CD4-positive, alpha-beta T cell (primary cell): Measurements from ENCODE around the gene NINJ1. TPM values are rescaled to one million over a fixed set of nuclear protein-coding genes. Genes with fewer than 3 reads are reported as not detected.
A peak's percentile ranks its signal among the peaks of the same experiment; 100 is the strongest.

Experiments
- ATAC-seq: fragments of 200-7000 bp; cut with Tn5 transposase; one replicate; pipeline ENCODE4 v1.10.0; 2022; ENCODE audit warnings: mild to moderate bottlenecking; ENCODE audit not compliant: poor library complexity
- CTCF ChIA-PET: fragments of 350-600 bp; sonication (Branson Sonifier 250); formaldehyde crosslinking; loops from one replicate; lab custom pipeline; 2021; ENCODE audit warnings: antibody characterized with exemption, inconsistent platforms; lab: Charles Lee
- POLR2A ChIA-PET: fragments of 350-600 bp; sonication (Branson Sonifier 250); formaldehyde crosslinking; loops from one replicate; lab custom pipeline; 2021; ENCODE audit warnings: antibody characterized with exemption, inconsistent platforms; lab: Charles Lee
- DNase-seq, 14 experiments: peaks; one replicate each; pipeline ENCODE4 v3.0.0-alpha.2; 2013 to 2020; ENCODE audit warnings: mixed read lengths in 2 of 14
- H3K27ac ChIP-seq, 2 donors: one replicate each; pipeline versions ENCODE4 v1.5.1 to v1.7.0; 2013; ENCODE audit warnings: low read length in 2 of 2, low read depth in 1 of 2, mild to moderate bottlenecking in 1 of 2
- H3K27me3 ChIP-seq, 2 experiments: 1 replicate in 1 of 2; 2 replicates in 1 of 2; pipeline versions ENCODE4 v1.6.1 to v1.7.0; 2013; ENCODE audit warnings: low read length in 2 of 2, control low read depth in 1 of 2, mild to moderate bottlenecking in 1 of 2, moderate library complexity in 1 of 2; ENCODE audit not compliant: insufficient read depth in 2 of 2, control insufficient read depth in 1 of 2
- H3K36me3 ChIP-seq: one replicate; pipeline ENCODE4 v1.6.1; 2013; ENCODE audit warnings: low read length, control low read depth; ENCODE audit not compliant: insufficient read depth
- H3K4me1 ChIP-seq: one replicate; pipeline ENCODE4 v1.6.1; 2013; ENCODE audit warnings: low read length, control low read depth; ENCODE audit not compliant: insufficient read depth
- H3K4me3 ChIP-seq: one replicate; pipeline ENCODE4 v1.5.1; 2013; ENCODE audit warnings: mild to moderate bottlenecking, low read length, moderate library complexity
- H3K9me3 ChIP-seq, 2 experiments: 1 replicate in 1 of 2; 2 replicates in 1 of 2; pipeline versions ENCODE4 v1.6.1 to v1.7.0; 2013; ENCODE audit warnings: low read length in 2 of 2, mild to moderate bottlenecking in 2 of 2, control low read depth in 1 of 2, moderate library complexity in 1 of 2; ENCODE audit not compliant: control insufficient read depth in 1 of 2, insufficient read depth in 1 of 2
- H3K27ac Mint-ChIP-seq: one replicate; pipeline ENCODE4 v1.8.0; 2020; ENCODE audit warnings: mixed read lengths
- H3K27me3 Mint-ChIP-seq: one replicate; pipeline ENCODE4 v1.8.0; 2021; ENCODE audit warnings: mixed read lengths
- H3K36me3 Mint-ChIP-seq: one replicate; pipeline ENCODE4 v1.8.0; 2021; ENCODE audit warnings: low read depth, mixed read lengths
- H3K4me1 Mint-ChIP-seq: one replicate; pipeline ENCODE4 v1.8.0; 2021; ENCODE audit warnings: low read depth, mixed read lengths
- H3K4me3 Mint-ChIP-seq: one replicate; pipeline ENCODE4 v1.8.0; 2020; ENCODE audit warnings: mild to moderate bottlenecking, mixed read lengths
- H3K9me3 Mint-ChIP-seq: one replicate; pipeline ENCODE4 v1.8.0; 2020; ENCODE audit warnings: mixed read lengths
- intact Hi-C, 2 experiments: fragments of 100-400 bp; cut with DNase I in 1 of 2; cut with micrococcal nuclease in 1 of 2; formaldehyde crosslinking; loops; one replicate each; pipeline versions ENCODE4 v1.15.1 to v1.9.0; 2023 to 2025; cut with DNase I, micrococcal nuclease
- total RNA-seq, 174 experiments: library from RNA in 2 of 174; stranded (reverse) in 2 of 174; gene quantifications; one replicate each; pipeline ENCODE4 v1.2.3 and lab custom pipeline; 2021 to 2026
- TF ChIP-seq, protein P1 (sequence below): fragments of 200-600 bp; IDR thresholded peaks from one replicate; pipeline ENCODE4 v1.8.0; 2022; ENCODE audit warnings: antibody characterized with exemption, mild to moderate bottlenecking

Gene NINJ1
- total RNA-seq, 2 experiments from 2014 or later, result 87.8 to 87.9 TPM

- CTCF ChIA-PET, result no interaction called here
Measured at GRCh38 chr9:93084471-93084881, 49.6 kb downstream of the NINJ1 start.

DNA sequence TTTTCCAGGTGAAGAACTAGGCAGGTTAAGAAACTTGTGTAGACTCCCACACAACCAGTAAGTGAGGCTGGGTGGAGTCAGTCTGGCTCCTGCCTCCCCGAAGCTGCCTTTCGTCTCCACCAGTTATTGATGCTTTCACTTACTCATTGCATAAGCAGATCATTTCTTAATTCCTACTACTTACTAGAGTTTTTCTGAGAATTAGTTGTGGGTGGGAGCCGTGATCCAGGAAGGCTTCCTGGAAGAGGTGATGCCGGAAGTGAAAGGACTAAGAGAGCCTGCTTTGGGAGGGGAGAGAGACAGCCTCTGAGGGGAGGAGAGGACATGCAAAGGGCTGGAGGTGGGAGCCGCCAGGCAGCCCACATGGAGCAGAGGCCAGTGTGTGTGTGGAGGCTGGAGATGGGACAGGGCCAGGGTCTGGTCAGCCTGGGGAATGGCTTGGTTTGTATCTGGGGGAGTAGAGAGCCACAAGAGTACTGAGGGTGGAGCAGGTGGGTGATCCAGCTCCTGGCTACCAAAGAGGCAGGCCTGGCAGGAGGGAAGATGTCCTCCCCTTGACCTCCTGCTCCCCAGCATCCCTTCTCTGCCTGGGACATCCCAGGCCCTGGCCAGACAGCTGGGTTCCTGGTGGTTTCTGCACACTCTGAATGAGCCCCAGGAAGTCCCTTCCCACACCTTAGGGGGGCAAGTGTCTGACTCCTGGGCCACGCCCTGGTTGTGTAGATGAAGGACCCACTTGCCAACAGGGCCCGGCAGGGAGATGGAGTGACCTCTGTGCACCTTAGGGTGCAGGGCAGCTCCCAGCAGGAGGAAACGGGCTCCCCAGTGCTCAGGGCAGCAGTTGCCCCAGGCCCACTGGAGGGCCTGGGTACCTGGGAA is 50.2 kb downstream of the NINJ1 start:
- H3K4me1 ChIP-seq, result peaks cover 33% of the 10 kb centered on the region
- Mint-ChIP-seq H3K4me3 (peak overlapping the region; percentile 71), H3K27me3 (no peaks in the 10 kb centered on the region), H3K27ac (peak overlapping the region; percentile 97), H3K9me3 (no peaks in the 10 kb centered on the region), H3K4me1 (peaks cover 24% of the 10 kb centered on the region), H3K36me3 (peaks cover 90% of the 10 kb centered on the region)
- intact Hi-C loops, result no loop called here
- H3K9me3 ChIP-seq, result peaks cover 0 to 16% of the 10 kb centered on the region in 2 experiments
- ATAC-seq, result peak; percentile 84
- CTCF ChIA-PET, result interaction anchor here (1.5 kb wide), 1 partner anchor 54 kb away, joined by 3 read pairs; no protein-coding TSS in a partner anchor
- DNase-seq, result peak in 3 of 14 experiments; percentile 21 to 39 (median 32)
- TF ChIP-seq, protein P1, sequence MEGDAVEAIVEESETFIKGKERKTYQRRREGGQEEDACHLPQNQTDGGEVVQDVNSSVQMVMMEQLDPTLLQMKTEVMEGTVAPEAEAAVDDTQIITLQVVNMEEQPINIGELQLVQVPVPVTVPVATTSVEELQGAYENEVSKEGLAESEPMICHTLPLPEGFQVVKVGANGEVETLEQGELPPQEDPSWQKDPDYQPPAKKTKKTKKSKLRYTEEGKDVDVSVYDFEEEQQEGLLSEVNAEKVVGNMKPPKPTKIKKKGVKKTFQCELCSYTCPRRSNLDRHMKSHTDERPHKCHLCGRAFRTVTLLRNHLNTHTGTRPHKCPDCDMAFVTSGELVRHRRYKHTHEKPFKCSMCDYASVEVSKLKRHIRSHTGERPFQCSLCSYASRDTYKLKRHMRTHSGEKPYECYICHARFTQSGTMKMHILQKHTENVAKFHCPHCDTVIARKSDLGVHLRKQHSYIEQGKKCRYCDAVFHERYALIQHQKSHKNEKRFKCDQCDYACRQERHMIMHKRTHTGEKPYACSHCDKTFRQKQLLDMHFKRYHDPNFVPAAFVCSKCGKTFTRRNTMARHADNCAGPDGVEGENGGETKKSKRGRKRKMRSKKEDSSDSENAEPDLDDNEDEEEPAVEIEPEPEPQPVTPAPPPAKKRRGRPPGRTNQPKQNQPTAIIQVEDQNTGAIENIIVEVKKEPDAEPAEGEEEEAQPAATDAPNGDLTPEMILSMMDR, result no peak
- no peak overlapping the region for H3K4me3 ChIP-seq
- H3K27me3 ChIP-seq, result no peaks in the 10 kb centered on the region
- POLR2A ChIA-PET, result interaction anchor here (0.9 to 1.9 kb wide), 7 partner anchors 12 to 114 kb away, joined by 3 to 10 read pairs (median 4); partner anchors contain the start of gene CARD19
- peak overlapping the region; percentile 66 to 80 for H3K27ac ChIP-seq
- H3K36me3 ChIP-seq, result peaks cover 87% of the 10 kb centered on the region

More at GRCh38 chr9:93084471-93084881, 49.6 kb downstream of the NINJ1 start:
- H3K36me3 ChIP-seq, result peaks cover 83% of the 10 kb centered on the region
- H3K4me3 Mint-ChIP-seq, result no peak overlapping the region
- H3K27me3 Mint-ChIP-seq, result no peaks in the 10 kb centered on the region
- no peaks in the 10 kb centered on the region for H3K9me3 Mint-ChIP-seq
- DNase-seq, result peak in 2 of 14 experiments; percentile 11 to 13
- POLR2A ChIA-PET, result interaction anchor here (0.9 to 1.9 kb wide), 6 partner anchors 11 to 45 kb away, joined by 3 to 8 read pairs (median 4); partner anchors contain the start of gene CARD19
- peaks cover 0 to 16% of the 10 kb centered on the region in 2 experiments for H3K9me3 ChIP-seq
- intact Hi-C loops, result no loop called here
- peaks cover 33% of the 10 kb centered on the region for H3K4me1 ChIP-seq
- no peak overlapping the region for H3K27ac Mint-ChIP-seq
- H3K4me3 ChIP-seq, result no peak overlapping the region
- H3K36me3 Mint-ChIP-seq, result peaks cover 89% of the 10 kb centered on the region
- H3K27me3 ChIP-seq, result no peaks in the 10 kb centered on the region
- ATAC-seq, result no peak
- TF ChIP-seq, protein P1, result no peak
- peak overlapping the region in 1 of 2 donors; percentile 66 for H3K27ac ChIP-seq
- peaks cover 28% of the 10 kb centered on the region for H3K4me1 Mint-ChIP-seq

GRCh38 chr9:93082841-93083411 is 51.1 kb downstream of the NINJ1 start:
- peak; percentile 32 for ATAC-seq
- H3K9me3 Mint-ChIP-seq, result no peaks in the 10 kb centered on the region
- peak overlapping the region; percentile 97 for H3K27ac Mint-ChIP-seq
- CTCF ChIA-PET, result interaction anchor here (1.5 kb wide), 1 partner anchor 53 kb away, joined by 3 read pairs; no protein-coding TSS in a partner anchor
- intact Hi-C loops, result no loop called here
- peaks cover 83% of the 10 kb centered on the region for H3K36me3 Mint-ChIP-seq
- Histone ChIP-seq H3K9me3 (peaks cover 0 to 16% of the 10 kb centered on the region in 2 experiments), H3K27me3 (no peaks in the 10 kb centered on the region), H3K36me3 (peaks cover 87% of the 10 kb centered on the region), H3K4me3 (no peak overlapping the region), H3K4me1 (peaks cover 34% of the 10 kb centered on the region), H3K27ac (peak overlapping the region; percentile 54 to 80)
- H3K4me3 Mint-ChIP-seq, result no peak overlapping the region
- no peaks in the 10 kb centered on the region for H3K27me3 Mint-ChIP-seq
- peak in 4 of 14 experiments; percentile 19 to 32 (median 24) for DNase-seq
- POLR2A ChIA-PET, result interaction anchor here (1.0 to 3.2 kb wide), 5 partner anchors 13 to 113 kb away, joined by 3 to 10 read pairs (median 7); partner anchors contain the start of gene CARD19
- TF ChIP-seq, protein P1, result no peak
- H3K4me1 Mint-ChIP-seq, result peaks cover 24% of the 10 kb centered on the region
